Activated T-cell treated with anti-CD3 and anti-CD28 coated beads for 24 hours (primary cell): Measurements from ENCODE around the gene PIN1.

Experiments
- DNase-seq: peaks from one replicate; pipeline ENCODE4 v3.0.0-alpha.2; 2020; ENCODE audit warnings: low read depth

PIN1 gene

DNA sequence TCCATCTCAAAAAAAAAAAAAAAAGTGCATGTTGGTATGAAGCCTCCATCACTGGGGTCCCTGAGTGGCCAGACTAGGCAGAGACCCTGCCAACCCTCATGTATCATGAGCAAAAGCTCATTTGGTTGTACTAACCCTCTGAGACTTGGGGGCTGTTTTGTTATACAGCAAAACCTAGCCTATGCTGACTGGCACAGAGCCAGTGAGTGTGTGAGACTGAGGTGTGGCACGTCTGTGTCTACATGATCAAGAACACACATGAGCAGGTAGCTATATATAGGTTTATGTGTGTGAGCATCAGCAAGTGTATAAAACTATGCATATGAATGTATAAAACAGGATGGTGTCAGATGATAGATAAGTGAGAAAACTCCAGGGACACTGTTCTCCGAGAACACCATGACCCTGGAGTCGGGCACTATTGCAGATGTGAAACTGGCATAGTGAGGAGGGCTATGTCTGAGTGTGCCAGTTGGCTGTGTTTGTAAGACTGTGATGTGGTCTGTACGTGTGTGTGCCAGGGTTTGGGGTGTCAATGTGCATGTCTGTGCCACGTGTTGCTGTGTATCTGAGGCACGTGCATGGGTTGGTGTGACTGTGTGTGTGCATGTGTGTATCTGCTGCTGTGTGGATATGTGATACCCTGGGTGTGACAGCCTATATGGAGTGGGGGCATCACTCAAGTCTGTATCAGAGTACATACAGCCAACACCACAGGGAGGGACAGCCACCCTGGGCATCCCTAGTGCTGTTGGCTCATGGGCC is 56.7 kb downstream of the PIN1 start:
- no peak for DNase-seq
